GM12878 (cell line): ENCODE measurements around the gene DNAJC7.

Experiments used
- ATF2 ChIP-seq: IDR thresholded peaks from 2 replicates; pipeline ENCODE4 v1.6.1; 2012; ENCODE audit warnings: low read length, inconsistent platforms
- CTCF ChIP-seq, 3 experiments: IDR thresholded peaks in 2 of 3; conservative IDR thresholded peaks in 1 of 3; 2 replicates each; pipeline ENCODE4 v1.5.1; 2011; ENCODE audit warnings: low read depth in 3 of 3, low read length in 3 of 3, mild to moderate bottlenecking in 3 of 3, control low read depth in 2 of 3, moderate library complexity in 2 of 3, inconsistent platforms in 1 of 3, mixed read lengths in 1 of 3; ENCODE audit not compliant: control insufficient read depth in 2 of 3, insufficient read depth in 1 of 3; ENCODE audit errors: extremely low read depth in 1 of 3
- MAX ChIP-seq: IDR thresholded peaks from 2 replicates; pipeline ENCODE4 v1.6.1; 2012; ENCODE audit warnings: low read depth, low read length, improper control_type of control experiment
- POLR2AphosphoS5 ChIP-seq: IDR thresholded peaks from 2 replicates; pipeline ENCODE4 v1.6.1; 2011; ENCODE audit warnings: mild to moderate bottlenecking, low read length, inconsistent platforms
- RAD21 ChIP-seq: IDR thresholded peaks from 2 replicates; pipeline ENCODE4 v1.6.1; 2011; ENCODE audit warnings: mild to moderate bottlenecking, low read depth, low read length, moderate library complexity; ENCODE audit not compliant: insufficient read depth
- TBL1XR1 ChIP-seq: IDR thresholded peaks from 2 replicates; pipeline ENCODE4 v1.6.1; 2012; ENCODE audit warnings: low read depth, low read length, improper control_type of control experiment
- ZBTB40 ChIP-seq: fragments of 450-650 bp; IDR thresholded peaks from 2 replicates; pipeline ENCODE4 v1.6.1; 2016; ENCODE audit warnings: mild to moderate bottlenecking, moderate library complexity, borderline replicate concordance

GRCh38 chr17:42056635-42057034 lies 39.4 kb upstream of the DNAJC7 start:
- no peak for TF ChIP-seq ZBTB40
- no peak for TF ChIP-seq RAD21
- TF ChIP-seq MAX = no peak
- no peak for TF ChIP-seq CTCF (IDR thresholded peaks at IDR 0.05 in 2 of 3, conservative IDR thresholded peaks at IDR 0.05 in 1 of 3; ENCODE audit: control insufficient read depth in 2 of 3, extremely low read depth in 1 of 3, insufficient read depth in 1 of 3, low read depth in 3 of 3, low read length in 3 of 3)
- no peak for TF ChIP-seq ATF2
- no peak for TF ChIP-seq POLR2AphosphoS5
- TF ChIP-seq TBL1XR1 = no peak
